RWPE2 (cell line): Measurements from ENCODE around the gene SLC39A8.

ENCODE experiments used
- ATAC-seq: fragments of 200-7000 bp; cut with Tn5 transposase; 3 replicates; pipeline ENCODE4 v1.9.1; 2021; ENCODE audit warnings: low read depth
- DNase-seq: peaks from one replicate; pipeline ENCODE4 v3.0.0-alpha.2; 2020; ENCODE audit warnings: low spot score
- H3K27ac ChIP-seq: fragments of 450-650 bp; 2 replicates; pipeline ENCODE4 v1.5.1; 2017; ENCODE audit warnings: mild to moderate bottlenecking; ENCODE audit not compliant: poor library complexity, severe bottlenecking
- H3K27me3 ChIP-seq: fragments of 250-450 bp; sonication (Bioruptor Pico); 2 replicates; pipeline ENCODE4 v1.5.1; 2021; ENCODE audit warnings: mild to moderate bottlenecking, moderate library complexity; ENCODE audit not compliant: insufficient read depth, poor library complexity, severe bottlenecking
- H3K36me3 ChIP-seq: fragments of 250-450 bp; sonication (Bioruptor Pico); 2 replicates; pipeline ENCODE4 v1.5.1; 2020; ENCODE audit warnings: low read depth, mild to moderate bottlenecking, moderate library complexity
- H3K4me1 ChIP-seq: fragments of 250-450 bp; sonication (Bioruptor Pico); 2 replicates; pipeline ENCODE4 v1.5.1; 2021; ENCODE audit warnings: mild to moderate bottlenecking, moderate library complexity; ENCODE audit not compliant: insufficient read depth, poor library complexity, severe bottlenecking
- H3K4me3 ChIP-seq: fragments of 250-450 bp; sonication (Bioruptor Pico); 2 replicates; pipeline ENCODE4 v1.5.1; 2021; ENCODE audit warnings: mild to moderate bottlenecking, moderate library complexity; ENCODE audit not compliant: severe bottlenecking
- H3K9me3 ChIP-seq: fragments of 250-450 bp; sonication (Bioruptor Pico); 2 replicates; pipeline ENCODE4 v1.5.1; 2021; ENCODE audit warnings: mild to moderate bottlenecking, moderate library complexity; ENCODE audit not compliant: severe bottlenecking
- TF ChIP-seq, protein P1 (sequence below): fragments of 450-650 bp; IDR thresholded peaks from one replicate; pipeline ENCODE4 v1.5.1; 2017; ENCODE audit warnings: mild to moderate bottlenecking, moderate library complexity; ENCODE audit not compliant: poor library complexity, severe bottlenecking

Gene SLC39A8

DNA sequence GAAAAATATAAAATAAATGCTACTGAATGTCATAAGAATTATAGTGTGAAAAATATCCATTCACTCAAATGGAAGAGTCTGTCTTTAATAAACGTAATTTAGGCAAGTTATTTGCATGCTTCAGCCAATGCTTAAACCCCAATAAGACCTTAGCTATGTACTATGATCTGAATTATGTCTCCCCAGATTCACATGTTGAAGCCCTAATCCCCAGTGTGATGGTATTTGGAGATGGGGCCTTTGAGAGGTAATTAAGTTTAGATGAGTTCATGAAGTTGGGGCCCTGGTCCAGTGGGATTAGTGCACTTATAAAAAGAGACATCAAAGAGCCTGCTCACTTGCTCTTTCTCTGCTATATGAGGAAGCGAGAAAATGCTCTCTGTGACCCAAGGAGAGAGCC is 28.7 kb downstream of the SLC39A8 start:
- Histone ChIP-seq H3K4me1 (no peaks in the 10 kb centered on the region), H3K36me3 (no peaks in the 10 kb centered on the region), H3K27ac (no peak overlapping the region)

DNA sequence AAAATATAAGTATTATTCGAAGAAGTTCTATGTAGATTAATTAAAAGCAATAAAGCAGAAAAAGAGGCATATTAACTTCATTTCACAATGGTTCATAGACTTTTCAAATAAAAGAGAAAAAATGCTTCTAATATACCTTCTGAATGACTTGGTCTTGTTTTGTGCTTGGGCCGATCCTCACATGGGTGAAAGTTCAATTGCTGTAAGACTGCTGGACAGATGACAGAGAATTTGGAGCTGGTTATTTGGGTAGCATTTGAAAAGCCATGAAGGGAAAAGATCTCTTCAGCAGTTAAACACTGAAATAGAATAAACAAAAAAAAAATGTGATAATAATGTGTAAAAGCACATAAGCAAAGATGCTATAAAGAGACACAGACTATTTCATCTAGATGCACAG is 29.8 kb downstream of the SLC39A8 start:
- Histone ChIP-seq H3K27me3 (no peaks in the 10 kb centered on the region), H3K9me3 (no peaks in the 10 kb centered on the region), H3K27ac (no peak overlapping the region), H3K4me1 (no peaks in the 10 kb centered on the region), H3K36me3 (no peaks in the 10 kb centered on the region), H3K4me3 (no peak overlapping the region)
- TF ChIP-seq, protein P1, sequence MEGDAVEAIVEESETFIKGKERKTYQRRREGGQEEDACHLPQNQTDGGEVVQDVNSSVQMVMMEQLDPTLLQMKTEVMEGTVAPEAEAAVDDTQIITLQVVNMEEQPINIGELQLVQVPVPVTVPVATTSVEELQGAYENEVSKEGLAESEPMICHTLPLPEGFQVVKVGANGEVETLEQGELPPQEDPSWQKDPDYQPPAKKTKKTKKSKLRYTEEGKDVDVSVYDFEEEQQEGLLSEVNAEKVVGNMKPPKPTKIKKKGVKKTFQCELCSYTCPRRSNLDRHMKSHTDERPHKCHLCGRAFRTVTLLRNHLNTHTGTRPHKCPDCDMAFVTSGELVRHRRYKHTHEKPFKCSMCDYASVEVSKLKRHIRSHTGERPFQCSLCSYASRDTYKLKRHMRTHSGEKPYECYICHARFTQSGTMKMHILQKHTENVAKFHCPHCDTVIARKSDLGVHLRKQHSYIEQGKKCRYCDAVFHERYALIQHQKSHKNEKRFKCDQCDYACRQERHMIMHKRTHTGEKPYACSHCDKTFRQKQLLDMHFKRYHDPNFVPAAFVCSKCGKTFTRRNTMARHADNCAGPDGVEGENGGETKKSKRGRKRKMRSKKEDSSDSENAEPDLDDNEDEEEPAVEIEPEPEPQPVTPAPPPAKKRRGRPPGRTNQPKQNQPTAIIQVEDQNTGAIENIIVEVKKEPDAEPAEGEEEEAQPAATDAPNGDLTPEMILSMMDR = no peak
- ATAC-seq (no peak), DNase-seq (no peak)

More for the DNA sequence above, 28.7 kb downstream of the SLC39A8 start:
- ATAC-seq (no peak), DNase-seq (no peak)
- no peak overlapping the region for H3K4me3 ChIP-seq
- TF ChIP-seq, protein P1 = no peak
- H3K27me3 ChIP-seq = no peaks in the 10 kb centered on the region
- no peaks in the 10 kb centered on the region for H3K9me3 ChIP-seq

DNA sequence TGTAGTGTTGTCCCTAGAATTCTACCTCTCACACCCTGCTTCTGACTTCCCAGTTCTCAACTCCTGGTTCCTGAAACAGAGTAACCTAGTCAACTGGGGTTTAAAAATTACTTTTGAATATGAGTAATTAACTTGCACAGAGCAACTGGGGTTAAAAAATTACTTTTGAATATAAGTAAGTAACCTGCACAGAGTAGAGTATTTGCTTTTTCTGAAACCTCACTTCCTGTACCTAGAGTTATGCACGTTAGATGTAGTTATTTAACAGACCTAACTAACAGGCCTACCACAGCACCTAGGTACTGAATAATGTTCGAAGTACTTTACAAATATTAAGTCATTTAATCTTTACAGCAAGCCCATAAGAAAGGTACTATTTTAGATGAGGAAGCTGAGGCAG is 32.9 kb downstream of the SLC39A8 start:
- Histone ChIP-seq H3K27me3 (no peaks in the 10 kb centered on the region), H3K4me1 (peaks cover 3% of the 10 kb centered on the region), H3K9me3 (no peaks in the 10 kb centered on the region), H3K4me3 (no peak overlapping the region), H3K36me3 (no peaks in the 10 kb centered on the region), H3K27ac (no peak overlapping the region)
- TF ChIP-seq, protein P1 = no peak
- DNase-seq (no peak), ATAC-seq (no peak)

DNA sequence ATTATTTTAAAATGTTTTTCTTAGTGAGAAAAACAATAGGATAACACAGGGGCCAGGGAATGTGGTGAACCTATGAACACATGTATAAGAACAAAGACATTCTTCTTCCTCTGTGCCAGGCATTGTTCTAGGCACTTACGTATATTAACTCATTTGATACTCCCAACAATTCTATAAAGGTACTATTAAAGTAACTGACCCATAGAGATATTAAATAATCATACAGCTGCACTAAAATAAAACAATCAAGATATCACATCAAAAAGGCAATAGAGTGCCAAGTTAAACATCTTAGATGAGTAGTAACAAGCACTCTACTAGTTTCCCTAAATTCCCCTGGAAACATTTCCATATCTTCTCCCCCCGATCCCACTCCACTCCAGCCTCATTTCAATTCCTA is 33.4 kb downstream of the SLC39A8 start:
- H3K4me1 ChIP-seq = peaks cover 3% of the 10 kb centered on the region
- H3K27me3 ChIP-seq = no peaks in the 10 kb centered on the region
- TF ChIP-seq, protein P1 = no peak
- H3K36me3 ChIP-seq = no peaks in the 10 kb centered on the region
- no peak overlapping the region for H3K4me3 ChIP-seq
- no peak for DNase-seq
- H3K9me3 ChIP-seq = no peaks in the 10 kb centered on the region
- no peak for ATAC-seq
- H3K27ac ChIP-seq = no peak overlapping the region

DNA sequence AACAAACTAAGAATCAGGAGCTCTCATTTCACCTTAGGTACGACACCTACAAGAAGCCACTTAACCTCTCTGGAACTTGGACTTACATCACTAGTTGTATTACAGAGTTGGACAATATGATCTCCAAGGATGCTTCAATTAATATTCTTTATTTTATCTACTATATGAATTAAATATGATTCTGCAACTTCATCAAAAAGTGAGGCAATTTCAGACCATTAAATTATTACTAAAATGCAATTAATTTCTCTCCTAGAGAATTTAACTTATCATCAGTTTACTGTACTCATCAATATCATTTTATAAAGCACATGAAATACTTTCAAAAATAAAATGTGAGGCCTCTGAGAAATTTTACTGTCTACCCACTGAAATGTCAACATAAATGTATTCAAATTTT is 33.9 kb downstream of the SLC39A8 start:
- TF ChIP-seq, protein P1 = no peak
- Histone ChIP-seq H3K4me3 (no peak overlapping the region), H3K36me3 (no peaks in the 10 kb centered on the region), H3K9me3 (no peaks in the 10 kb centered on the region), H3K27me3 (no peaks in the 10 kb centered on the region), H3K4me1 (peaks cover 3% of the 10 kb centered on the region), H3K27ac (no peak overlapping the region)
- no peak for DNase-seq
- ATAC-seq = no peak
